CD4-positive, alpha-beta T cell (primary cell): Measurements from ENCODE around the gene ME3. TPM values are rescaled to one million over a fixed set of nuclear protein-coding genes. Genes with fewer than 3 reads are reported as not detected.

Experiments
- ATAC-seq: fragments of 200-7000 bp; cut with Tn5 transposase; one replicate; pipeline ENCODE4 v1.10.0; 2022; ENCODE audit warnings: mild to moderate bottlenecking; ENCODE audit not compliant: poor library complexity
- CTCF ChIA-PET: fragments of 350-600 bp; sonication (Branson Sonifier 250); formaldehyde crosslinking; loops from one replicate; lab custom pipeline; 2021; ENCODE audit warnings: antibody characterized with exemption, inconsistent platforms; lab: Charles Lee
- POLR2A ChIA-PET: fragments of 350-600 bp; sonication (Branson Sonifier 250); formaldehyde crosslinking; loops from one replicate; lab custom pipeline; 2021; ENCODE audit warnings: antibody characterized with exemption, inconsistent platforms; lab: Charles Lee
- DNase-seq, 14 experiments: peaks; one replicate each; pipeline ENCODE4 v3.0.0-alpha.2; 2013 to 2020; ENCODE audit warnings: mixed read lengths in 2 of 14
- H3K27ac ChIP-seq, 2 donors: one replicate each; pipeline versions ENCODE4 v1.5.1 to v1.7.0; 2013; ENCODE audit warnings: low read length in 2 of 2, low read depth in 1 of 2, mild to moderate bottlenecking in 1 of 2
- H3K27me3 ChIP-seq, 2 experiments: 1 replicate in 1 of 2; 2 replicates in 1 of 2; pipeline versions ENCODE4 v1.6.1 to v1.7.0; 2013; ENCODE audit warnings: low read length in 2 of 2, control low read depth in 1 of 2, mild to moderate bottlenecking in 1 of 2, moderate library complexity in 1 of 2; ENCODE audit not compliant: insufficient read depth in 2 of 2, control insufficient read depth in 1 of 2
- H3K36me3 ChIP-seq: one replicate; pipeline ENCODE4 v1.6.1; 2013; ENCODE audit warnings: low read length, control low read depth; ENCODE audit not compliant: insufficient read depth
- H3K4me1 ChIP-seq: one replicate; pipeline ENCODE4 v1.6.1; 2013; ENCODE audit warnings: low read length, control low read depth; ENCODE audit not compliant: insufficient read depth
- H3K4me3 ChIP-seq: one replicate; pipeline ENCODE4 v1.5.1; 2013; ENCODE audit warnings: mild to moderate bottlenecking, low read length, moderate library complexity
- H3K9me3 ChIP-seq, 2 experiments: 1 replicate in 1 of 2; 2 replicates in 1 of 2; pipeline versions ENCODE4 v1.6.1 to v1.7.0; 2013; ENCODE audit warnings: low read length in 2 of 2, mild to moderate bottlenecking in 2 of 2, control low read depth in 1 of 2, moderate library complexity in 1 of 2; ENCODE audit not compliant: control insufficient read depth in 1 of 2, insufficient read depth in 1 of 2
- H3K27ac Mint-ChIP-seq: one replicate; pipeline ENCODE4 v1.8.0; 2020; ENCODE audit warnings: mixed read lengths
- H3K27me3 Mint-ChIP-seq: one replicate; pipeline ENCODE4 v1.8.0; 2021; ENCODE audit warnings: mixed read lengths
- H3K36me3 Mint-ChIP-seq: one replicate; pipeline ENCODE4 v1.8.0; 2021; ENCODE audit warnings: low read depth, mixed read lengths
- H3K4me1 Mint-ChIP-seq: one replicate; pipeline ENCODE4 v1.8.0; 2021; ENCODE audit warnings: low read depth, mixed read lengths
- H3K4me3 Mint-ChIP-seq: one replicate; pipeline ENCODE4 v1.8.0; 2020; ENCODE audit warnings: mild to moderate bottlenecking, mixed read lengths
- H3K9me3 Mint-ChIP-seq: one replicate; pipeline ENCODE4 v1.8.0; 2020; ENCODE audit warnings: mixed read lengths
- intact Hi-C, 2 experiments: fragments of 100-400 bp; cut with DNase I in 1 of 2; cut with micrococcal nuclease in 1 of 2; formaldehyde crosslinking; loops; one replicate each; pipeline versions ENCODE4 v1.15.1 to v1.9.0; 2023 to 2025; cut with DNase I, micrococcal nuclease
- total RNA-seq, 174 experiments: library from RNA in 2 of 174; stranded (reverse) in 2 of 174; gene quantifications; one replicate each; pipeline ENCODE4 v1.2.3 and lab custom pipeline; 2021 to 2026
- TF ChIP-seq, protein P1 (sequence below): fragments of 200-600 bp; IDR thresholded peaks from one replicate; pipeline ENCODE4 v1.8.0; 2022; ENCODE audit warnings: antibody characterized with exemption, mild to moderate bottlenecking

The ME3 gene
- total RNA-seq, 2 experiments from 2014 or later: 9.1 to 10.6 TPM

DNA sequence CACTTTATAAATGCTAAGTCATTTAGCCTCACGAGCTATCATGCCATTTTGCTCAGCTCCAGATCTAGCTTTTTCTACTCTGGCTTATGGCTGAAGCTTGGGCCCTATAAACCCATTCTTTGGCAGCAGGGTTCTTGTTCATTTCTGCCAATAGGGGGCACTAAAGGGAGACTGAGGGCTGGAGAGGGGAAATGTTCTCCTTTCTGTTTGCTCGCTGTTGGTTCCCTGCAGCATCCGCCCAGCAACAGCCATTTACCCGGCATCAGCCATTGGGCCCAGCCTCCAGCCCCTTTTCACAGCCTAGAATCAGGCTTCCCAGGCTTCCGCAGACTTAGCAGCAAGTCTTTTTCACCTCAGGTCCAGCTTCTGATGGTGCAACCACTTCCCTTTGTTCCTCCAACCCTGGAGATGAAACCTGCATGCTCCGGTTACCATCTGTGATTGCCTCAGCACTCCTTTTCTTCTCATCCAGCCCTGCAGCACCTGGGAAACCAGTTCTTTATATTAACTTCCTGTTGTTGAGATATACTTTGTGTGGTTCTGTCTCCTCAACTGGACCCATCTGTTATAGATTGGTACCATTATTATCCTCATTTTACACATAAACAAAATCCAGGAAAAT lies 4.2 kb upstream of the ME3 start:
- Histone ChIP-seq H3K27ac (no peak overlapping the region), H3K9me3 (no peaks in the 10 kb centered on the region), H3K36me3 (no peaks in the 10 kb centered on the region), H3K27me3 (no peaks in the 10 kb centered on the region), H3K4me3 (no peak overlapping the region), H3K4me1 (peaks cover 8% of the 10 kb centered on the region)
- Mint-ChIP-seq H3K9me3 (no peaks in the 10 kb centered on the region), H3K27me3 (peaks cover 4% of the 10 kb centered on the region), H3K4me3 (no peak overlapping the region), H3K27ac (no peak overlapping the region), H3K36me3 (no peaks in the 10 kb centered on the region), H3K4me1 (peaks cover 5% of the 10 kb centered on the region)
- intact Hi-C loops: no loop called here
- no peak for DNase-seq
- TF ChIP-seq, protein P1, sequence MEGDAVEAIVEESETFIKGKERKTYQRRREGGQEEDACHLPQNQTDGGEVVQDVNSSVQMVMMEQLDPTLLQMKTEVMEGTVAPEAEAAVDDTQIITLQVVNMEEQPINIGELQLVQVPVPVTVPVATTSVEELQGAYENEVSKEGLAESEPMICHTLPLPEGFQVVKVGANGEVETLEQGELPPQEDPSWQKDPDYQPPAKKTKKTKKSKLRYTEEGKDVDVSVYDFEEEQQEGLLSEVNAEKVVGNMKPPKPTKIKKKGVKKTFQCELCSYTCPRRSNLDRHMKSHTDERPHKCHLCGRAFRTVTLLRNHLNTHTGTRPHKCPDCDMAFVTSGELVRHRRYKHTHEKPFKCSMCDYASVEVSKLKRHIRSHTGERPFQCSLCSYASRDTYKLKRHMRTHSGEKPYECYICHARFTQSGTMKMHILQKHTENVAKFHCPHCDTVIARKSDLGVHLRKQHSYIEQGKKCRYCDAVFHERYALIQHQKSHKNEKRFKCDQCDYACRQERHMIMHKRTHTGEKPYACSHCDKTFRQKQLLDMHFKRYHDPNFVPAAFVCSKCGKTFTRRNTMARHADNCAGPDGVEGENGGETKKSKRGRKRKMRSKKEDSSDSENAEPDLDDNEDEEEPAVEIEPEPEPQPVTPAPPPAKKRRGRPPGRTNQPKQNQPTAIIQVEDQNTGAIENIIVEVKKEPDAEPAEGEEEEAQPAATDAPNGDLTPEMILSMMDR: no peak
- no peak for ATAC-seq
- ChIA-PET CTCF (no interaction called here), POLR2A (no interaction called here)

DNA sequence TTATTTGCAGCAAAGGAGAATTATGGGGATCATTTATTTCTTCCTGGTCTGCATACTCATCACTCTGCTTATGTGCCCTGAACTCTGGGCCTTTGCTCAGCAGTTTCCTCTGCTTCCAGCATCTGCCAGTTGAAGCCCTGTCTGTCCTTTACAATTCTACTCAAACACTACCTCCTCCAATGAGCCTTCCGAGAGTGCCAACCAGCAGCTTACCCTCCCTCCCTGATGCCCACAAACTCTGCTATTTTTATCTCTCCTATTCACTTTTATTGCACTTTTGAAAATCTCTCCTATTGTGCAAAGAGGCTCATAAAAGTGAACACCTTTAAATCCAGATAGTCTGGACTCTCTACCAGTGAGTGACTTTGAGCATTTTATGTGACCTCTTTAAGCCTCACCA lies 3.6 kb upstream of the ME3 start:
- Histone ChIP-seq H3K27ac (no peak overlapping the region), H3K4me3 (no peak overlapping the region), H3K27me3 (no peaks in the 10 kb centered on the region), H3K9me3 (no peaks in the 10 kb centered on the region), H3K4me1 (peaks cover 13% of the 10 kb centered on the region), H3K36me3 (no peaks in the 10 kb centered on the region)
- no peaks in the 10 kb centered on the region for H3K9me3 Mint-ChIP-seq
- ATAC-seq (no peak), DNase-seq (no peak)
- H3K36me3 Mint-ChIP-seq: no peaks in the 10 kb centered on the region
- no peak overlapping the region for H3K4me3 Mint-ChIP-seq
- CTCF ChIA-PET: no interaction called here
- H3K27ac Mint-ChIP-seq: no peak overlapping the region
- TF ChIP-seq, protein P1: no peak
- H3K27me3 Mint-ChIP-seq: peaks cover 7% of the 10 kb centered on the region
- peaks cover 10% of the 10 kb centered on the region for H3K4me1 Mint-ChIP-seq
- intact Hi-C loops: no loop called here
- POLR2A ChIA-PET: no interaction called here

DNA sequence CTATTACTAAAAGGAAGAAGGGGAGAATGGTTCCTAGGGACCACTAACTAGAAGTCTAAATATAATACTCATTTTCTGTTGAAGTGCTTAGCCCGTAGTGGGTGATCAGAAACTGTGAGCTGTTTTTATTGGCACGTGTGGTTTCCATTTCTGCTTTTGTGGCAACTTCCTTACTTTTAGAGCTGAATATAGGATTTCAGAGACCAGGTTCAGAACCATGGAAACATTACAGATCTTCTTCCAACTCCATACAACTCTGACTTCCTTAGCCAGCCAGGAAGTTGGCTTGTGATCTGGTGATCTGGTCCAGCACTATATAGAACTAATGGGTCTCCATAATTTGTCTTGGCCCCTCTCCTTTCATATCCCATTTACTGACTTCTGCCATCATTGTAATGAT lies 2.6 kb upstream of the ME3 start:
- Mint-ChIP-seq H3K4me3 (no peak overlapping the region), H3K4me1 (peaks cover 13% of the 10 kb centered on the region), H3K36me3 (no peaks in the 10 kb centered on the region), H3K9me3 (no peaks in the 10 kb centered on the region), H3K27me3 (peaks cover 7% of the 10 kb centered on the region), H3K27ac (no peak overlapping the region)
- CTCF ChIA-PET: no interaction called here
- Histone ChIP-seq H3K27ac (no peak overlapping the region), H3K4me1 (peaks cover 13% of the 10 kb centered on the region), H3K36me3 (no peaks in the 10 kb centered on the region), H3K9me3 (no peaks in the 10 kb centered on the region), H3K4me3 (no peak overlapping the region), H3K27me3 (no peaks in the 10 kb centered on the region)
- no peak for DNase-seq
- POLR2A ChIA-PET: no interaction called here
- TF ChIP-seq, protein P1: no peak
- no peak for ATAC-seq
- intact Hi-C loops: no loop called here
